ENCODE measurements around the gene GCNT1.
"Not testable (repeated sequence)": the region's sequence is repeated elsewhere in the genome, so short reads cannot be mapped to it uniquely, and the experiment has no call there.

Gene GCNT1

DNA sequence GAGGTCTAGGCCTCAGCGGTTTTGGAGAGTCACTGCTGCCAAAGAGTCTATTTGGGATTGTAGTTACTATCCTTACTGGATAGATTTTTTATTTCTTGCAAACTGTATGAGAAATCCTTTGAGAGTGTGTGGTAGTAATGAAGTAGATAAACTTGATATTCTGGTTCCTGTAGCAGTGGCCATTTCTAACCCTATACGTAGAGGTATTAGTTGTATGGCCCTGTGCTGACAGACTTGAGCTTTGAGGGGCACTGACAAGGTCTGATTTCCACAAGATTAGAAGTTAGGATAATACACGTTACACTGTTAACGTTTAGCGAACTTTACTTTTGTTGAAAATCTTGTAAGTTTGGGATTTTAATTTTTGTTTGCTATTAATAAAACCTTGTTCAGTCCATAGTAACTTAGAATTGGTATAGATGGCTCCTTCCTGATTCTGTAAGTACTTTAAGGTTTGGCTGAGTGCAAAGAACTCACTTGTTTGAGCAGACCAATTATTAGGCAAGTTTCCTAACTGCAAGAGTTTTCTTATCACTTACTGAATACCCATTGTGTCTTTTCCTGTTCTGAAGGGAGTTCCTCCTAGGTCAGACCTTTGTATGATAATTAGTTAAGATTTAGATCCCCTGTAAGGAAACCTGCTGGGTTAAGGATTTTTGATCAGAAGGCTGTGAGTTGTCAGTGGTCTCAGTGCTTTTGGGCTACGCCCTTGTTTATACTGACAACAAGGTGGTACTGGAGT lies 31.4 kb downstream of the GCNT1 start:
- no peak for DNase-seq (ENCODE audit: low spot score)

- not testable (repeated sequence) for DNase-seq (ENCODE audit: low spot score)
These were observed 32.1 kb downstream of the GCNT1 start for GRCh38 chr9:76491056-76491455.

DNA sequence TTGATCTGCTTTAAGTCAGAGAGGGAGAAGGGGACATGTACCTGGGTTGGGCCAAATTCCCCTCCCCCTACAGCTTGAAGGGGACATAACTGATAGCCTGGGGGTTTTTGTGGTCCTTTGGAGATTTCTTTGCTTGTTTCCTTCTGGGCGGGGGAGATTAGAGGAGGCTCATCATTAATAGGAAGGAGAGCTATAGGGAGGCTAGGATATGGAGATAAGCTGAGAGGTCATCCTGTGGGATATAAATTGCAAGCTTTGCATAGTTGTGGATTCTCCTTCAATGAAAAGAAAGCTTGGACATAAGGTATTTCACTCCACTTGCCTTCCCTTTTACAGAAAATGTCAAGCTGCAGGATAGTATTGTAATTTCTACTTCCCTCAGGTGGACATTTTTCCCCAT lies 34.5 kb downstream of the GCNT1 start:
- not testable (repeated sequence) for DNase-seq (ENCODE audit: low spot score)

DNA sequence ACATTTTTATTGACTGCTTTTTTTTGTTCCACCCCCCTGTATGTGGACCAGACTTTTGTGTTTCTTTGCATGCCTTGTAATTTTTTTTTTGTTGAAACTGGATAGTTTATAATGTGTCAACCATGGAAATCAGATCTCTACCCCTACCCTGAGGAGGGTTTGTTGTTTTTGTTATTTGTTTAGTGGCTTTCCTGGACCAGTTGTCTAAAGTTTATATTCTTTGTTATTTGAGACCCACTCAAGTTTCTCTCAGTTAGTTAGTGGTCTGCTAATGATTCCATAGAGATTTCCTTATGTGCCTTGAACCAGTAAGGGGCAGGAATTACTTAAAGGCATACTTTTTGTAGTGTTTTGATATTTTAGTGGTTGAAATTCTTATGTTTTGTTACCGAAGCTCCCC lies 41.1 kb downstream of the GCNT1 start:
- DNase-seq (ENCODE audit: low spot score), result no peak

DNA sequence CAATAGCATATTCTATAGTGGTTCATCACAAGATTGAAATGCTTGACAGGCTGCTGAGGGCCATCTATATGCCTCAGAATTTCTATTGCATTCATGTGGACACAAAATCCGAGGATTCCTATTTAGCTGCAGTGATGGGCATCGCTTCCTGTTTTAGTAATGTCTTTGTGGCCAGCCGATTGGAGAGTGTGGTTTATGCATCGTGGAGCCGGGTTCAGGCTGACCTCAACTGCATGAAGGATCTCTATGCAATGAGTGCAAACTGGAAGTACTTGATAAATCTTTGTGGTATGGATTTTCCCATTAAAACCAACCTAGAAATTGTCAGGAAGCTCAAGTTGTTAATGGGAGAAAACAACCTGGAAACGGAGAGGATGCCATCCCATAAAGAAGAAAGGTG lies 43.8 kb downstream of the GCNT1 start:
- no peak for DNase-seq (ENCODE audit: low spot score)

GRCh38 chr9:76510041-76510440 lies 51.1 kb downstream of the GCNT1 start:
- DNase-seq (ENCODE audit: low spot score), result no peak

DNA sequence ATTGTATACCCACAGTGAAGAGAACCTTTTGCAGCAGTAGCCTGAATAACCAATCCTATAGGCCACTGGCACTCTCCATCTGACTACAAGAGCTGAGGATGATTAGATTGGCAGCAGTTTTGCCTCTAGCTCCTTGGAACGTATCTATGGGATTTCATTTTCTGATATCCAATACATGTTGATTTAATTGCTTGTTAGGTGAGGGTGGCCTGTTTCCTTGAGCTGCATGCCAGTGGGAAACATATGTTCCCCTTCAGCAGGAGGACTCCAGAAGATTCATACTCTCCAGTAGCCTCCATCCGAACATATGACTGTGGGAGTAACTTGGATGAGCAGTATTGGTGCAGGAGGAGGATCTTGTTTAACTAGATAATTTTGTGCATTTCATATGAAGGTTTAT lies 51.5 kb downstream of the GCNT1 start:
- DNase-seq (ENCODE audit: low spot score), result no peak

GRCh38 chr9:76512826-76513225 lies 53.8 kb downstream of the GCNT1 start:
- no peak for DNase-seq (ENCODE audit: low spot score)

DNA sequence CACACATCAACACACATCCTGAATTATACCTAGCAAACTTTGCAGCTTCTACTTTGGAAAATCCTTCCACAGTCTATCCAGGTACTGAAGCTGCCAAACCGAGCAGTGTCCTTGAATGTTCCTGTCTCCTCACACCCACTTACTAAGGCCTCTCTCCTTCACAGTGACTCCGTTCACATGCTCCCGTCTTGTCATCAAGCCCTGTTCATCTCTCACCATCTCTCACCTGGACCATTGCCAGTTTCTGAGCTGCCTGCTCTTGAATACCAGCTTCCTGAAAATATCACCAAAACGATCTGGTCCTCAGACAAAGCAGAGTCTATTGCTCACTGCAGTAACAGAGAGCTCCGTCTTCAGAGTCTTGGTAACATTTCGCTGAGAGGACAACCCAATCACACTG lies 57.4 kb downstream of the GCNT1 start:
- DNase-seq (ENCODE audit: low spot score), result peak; percentile 23

GRCh38 chr9:76516871-76517270 lies 57.9 kb downstream of the GCNT1 start:
- DNase-seq (ENCODE audit: low spot score), result no peak

GRCh38 chr9:76519075-76519835 lies 60.3 kb downstream of the GCNT1 start:
- DNase-seq (ENCODE audit: low spot score), result no peak

- DNase-seq (ENCODE audit: low spot score), result no peak
These were observed 62.3 kb downstream of the GCNT1 start for GRCh38 chr9:76521244-76521681.

DNA sequence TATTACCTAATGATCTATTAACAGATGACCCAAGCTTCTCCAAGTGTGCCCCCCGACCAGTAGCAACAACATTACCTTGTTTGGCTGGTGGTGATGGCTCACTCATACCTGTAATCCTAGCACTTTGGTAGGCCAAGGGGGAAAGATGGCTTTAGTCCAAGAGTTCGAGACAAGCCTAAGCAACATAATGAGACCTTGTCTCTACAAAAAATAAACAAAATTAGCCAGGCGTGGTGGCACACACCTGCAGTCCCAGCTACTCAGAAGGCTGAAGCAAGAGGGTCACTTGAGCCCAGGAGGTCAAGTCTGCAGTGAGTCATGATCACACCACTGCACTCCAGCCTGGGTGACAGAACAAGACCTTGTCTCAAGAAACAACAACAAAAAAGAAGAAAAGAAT lies 62.9 kb downstream of the GCNT1 start:
- no peak for DNase-seq (ENCODE audit: low spot score)

DNA sequence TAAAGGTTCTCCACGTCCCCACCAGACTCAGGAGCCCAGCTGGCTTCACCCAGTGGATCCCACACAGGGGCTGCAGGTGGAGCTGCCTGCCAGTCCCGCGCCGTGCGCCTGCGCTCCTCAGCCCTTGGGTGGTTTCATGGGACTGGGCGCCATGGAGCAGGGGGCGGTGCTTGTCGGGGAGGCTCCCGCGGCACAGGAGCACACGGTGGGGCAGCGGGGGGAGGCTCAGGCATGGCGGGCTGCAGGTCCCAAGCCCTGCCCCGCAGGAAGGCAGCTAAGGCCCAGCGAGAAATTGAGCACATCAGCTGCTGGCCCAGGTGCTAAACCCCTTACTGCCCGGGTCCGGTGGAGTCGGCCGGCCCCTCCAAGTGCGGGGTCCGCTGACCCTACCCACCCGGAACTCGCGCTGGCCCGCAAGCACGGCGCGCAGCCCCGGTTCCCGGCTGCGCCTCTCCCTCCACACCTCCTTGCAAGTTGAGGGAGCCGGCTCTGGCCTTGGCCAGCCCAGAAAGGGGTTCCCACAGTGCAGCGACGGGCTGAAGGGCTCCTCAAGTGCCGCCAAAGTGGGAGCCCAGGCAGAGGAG lies 64.7 kb downstream of the GCNT1 start:
- not testable (repeated sequence) for DNase-seq (ENCODE audit: low spot score)

DNA sequence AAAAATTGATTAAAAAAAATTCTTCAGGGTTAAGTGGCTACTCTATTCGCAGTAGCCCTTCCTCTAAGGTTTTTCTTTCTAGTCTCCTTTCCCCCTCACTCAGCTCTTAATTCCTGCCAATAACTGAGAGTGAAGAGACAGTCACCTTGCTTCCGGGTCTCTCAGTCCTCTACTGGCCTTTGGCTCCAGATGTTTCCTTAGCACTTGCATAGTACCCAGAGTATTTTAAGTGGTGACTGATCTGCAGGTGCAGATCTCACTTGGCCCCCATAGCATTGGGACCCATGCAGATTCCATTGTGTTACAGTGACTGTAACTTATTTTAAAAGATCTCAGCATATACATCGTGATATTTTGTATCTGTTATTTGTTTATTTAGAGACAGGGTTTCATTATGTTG lies 66.2 kb downstream of the GCNT1 start:
- no peak for DNase-seq (ENCODE audit: low spot score)

DNA sequence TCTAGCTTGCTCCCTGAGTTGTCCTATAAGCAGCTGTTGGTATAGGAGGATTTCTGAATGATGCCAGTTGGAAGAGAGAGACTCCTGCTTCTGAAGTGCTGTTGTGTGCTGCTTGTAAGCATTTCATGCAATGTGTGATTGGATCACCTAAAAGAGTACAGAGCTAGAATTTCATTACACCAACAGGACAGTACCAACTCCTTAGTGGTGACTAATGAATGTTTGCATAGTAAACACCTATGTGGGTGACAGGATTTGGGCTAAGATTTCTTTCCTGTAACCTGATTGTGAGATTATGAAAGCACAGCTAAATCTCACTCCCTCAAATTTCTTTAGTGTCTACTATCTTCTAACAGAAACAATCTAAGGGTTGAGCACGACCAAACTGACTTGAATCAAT lies 67.0 kb downstream of the GCNT1 start:
- no peak for DNase-seq (ENCODE audit: low spot score)

DNA sequence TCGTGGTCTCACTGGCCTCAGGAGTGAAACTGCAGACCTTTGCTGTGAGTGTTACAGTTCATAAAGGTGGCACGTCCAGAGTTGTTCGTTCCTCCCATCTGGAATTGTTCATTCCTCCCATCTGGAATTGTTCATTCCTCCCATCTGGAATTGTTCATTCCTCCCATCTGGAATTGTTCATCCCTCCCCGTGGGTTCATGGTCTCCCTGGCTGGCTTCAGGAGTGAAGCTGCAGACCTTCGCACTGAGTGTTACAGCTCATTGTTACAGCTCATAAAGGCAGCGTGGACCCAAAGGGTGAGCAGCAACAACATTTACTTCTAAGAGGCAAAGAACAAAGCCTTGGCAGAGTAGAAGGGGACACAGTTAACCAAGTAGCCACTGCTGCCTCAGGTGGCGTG lies 69.1 kb downstream of the GCNT1 start:
- DNase-seq (ENCODE audit: low spot score), result no peak

DNA sequence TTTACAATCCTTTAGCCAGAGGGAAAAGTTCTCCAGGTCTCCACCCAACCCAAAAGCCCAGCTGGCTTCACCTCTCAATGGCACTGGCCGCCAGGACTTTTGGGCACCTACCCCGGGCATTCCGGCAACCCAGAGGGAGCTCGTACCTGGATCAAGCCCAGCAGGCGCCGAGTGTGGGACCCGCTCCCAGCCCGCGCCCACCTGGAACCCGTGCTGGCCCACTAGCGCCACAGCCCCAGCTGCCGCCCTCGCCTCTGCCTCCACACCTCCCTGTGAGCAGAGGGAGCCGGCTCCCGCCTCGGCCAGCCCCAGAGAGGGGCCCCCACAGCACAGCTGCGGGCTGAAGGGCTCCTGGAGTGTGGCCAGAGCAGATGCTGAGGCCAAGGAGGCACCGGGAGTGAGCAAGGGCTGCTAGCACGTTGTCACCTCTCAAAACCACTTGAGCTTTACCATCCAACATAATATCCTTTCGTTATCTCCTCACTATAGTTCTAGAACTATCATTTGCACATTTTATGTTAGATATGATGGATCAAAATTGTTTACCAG lies 69.7 kb downstream of the GCNT1 start:
- no peak for DNase-seq (ENCODE audit: low spot score)

- no peak for DNase-seq (ENCODE audit: low spot score)
These were observed 70.7 kb downstream of the GCNT1 start for GRCh38 chr9:76529653-76530052.

GRCh38 chr9:76530458-76531110 lies 71.6 kb downstream of the GCNT1 start:
- DNase-seq (ENCODE audit: low spot score), result no peak

GRCh38 chr9:76531231-76531780 lies 72.3 kb downstream of the GCNT1 start:
- DNase-seq (ENCODE audit: low spot score), result no peak

GRCh38 chr9:76532877-76533276 lies 73.9 kb downstream of the GCNT1 start:
- DNase-seq (ENCODE audit: low spot score), result not testable (repeated sequence)

All from activated CD4-positive, alpha-beta T cell treated with anti-CD3 and anti-CD28 coated beads, Interleukin-2, Interleukin-4, amounts not matched to agents 100 ng/mL and 50 ng/mL, durations not matched to agents 16 hours and 8 hours (primary cell).